Gastrocnemius medialis (tissue), 4 donors: ENCODE data around the gene POLE. TPM values are rescaled to one million over a fixed set of nuclear protein-coding genes. Genes with fewer than 3 reads are reported as not detected.

Experiments
- ATAC-seq, 2 donors: fragments of 150-250 bp; one replicate each; pipeline ENCODE4 v1.9.1; 2016
- DNase-seq, 2 donors: peaks; one replicate each; pipeline ENCODE4 v3.0.0-alpha.2; 2019
- H3K27ac ChIP-seq, 4 donors: fragments of 200-600 bp; sonication (generic); 1 replicate in 1 of 4; 2 replicates in 3 of 4; pipeline ENCODE4 v1.5.1; 2016 to 2018; ENCODE audit warnings: mild to moderate bottlenecking in 2 of 4, moderate library complexity in 1 of 4
- H3K27me3 ChIP-seq, 3 donors: fragments of 200-600 bp; sonication (generic) in 2 of 3; 1 replicate in 1 of 3; 2 replicates in 2 of 3; pipeline versions ENCODE4 v1.5.1 to v1.6.0; 2016 to 2019; ENCODE audit warnings: mild to moderate bottlenecking in 1 of 3, moderate library complexity in 1 of 3
- H3K36me3 ChIP-seq, 2 donors: fragments of 200-600 bp; sonication (generic) in 1 of 2; one replicate each; pipeline ENCODE4 v1.5.1; 2017 to 2018
- H3K4me1 ChIP-seq, 2 donors: fragments of 200-600 bp; sonication (generic) in 1 of 2; one replicate each; pipeline ENCODE4 v1.5.1; 2016 to 2017; ENCODE audit warnings: mild to moderate bottlenecking in 2 of 2
- H3K4me3 ChIP-seq, 4 donors: fragments of 200-600 bp; sonication (generic) in 3 of 4; 1 replicate in 1 of 4; 2 replicates in 3 of 4; pipeline ENCODE4 v1.5.1; 2016 to 2019; ENCODE audit warnings: mild to moderate bottlenecking in 2 of 4
- H3K9me3 ChIP-seq, 3 donors: fragments of 200-600 bp; sonication (generic) in 2 of 3; 1 replicate in 1 of 3; 2 replicates in 2 of 3; pipeline ENCODE4 v1.5.1; 2016 to 2019
- CTCF ChIP-seq, 5 experiments: fragments of 450-650 bp in 3 of 5; fragments of 200-600 bp in 2 of 5; sonication (generic) in 2 of 5; IDR thresholded peaks in 4 of 5; conservative IDR thresholded peaks in 1 of 5; 1 replicate in 4 of 5; 2 replicates in 1 of 5; pipeline ENCODE4 v1.5.1; 2016 to 2019; ENCODE audit warnings: antibody characterized with exemption in 5 of 5, mild to moderate bottlenecking in 3 of 5, moderate library complexity in 3 of 5
- POLR2A ChIP-seq, 2 donors: fragments of 450-650 bp; IDR thresholded peaks; one replicate each; pipeline ENCODE4 v1.6.1; 2017; ENCODE audit warnings: antibody characterized with exemption in 2 of 2, mild to moderate bottlenecking in 2 of 2, moderate library complexity in 2 of 2
- in situ Hi-C, 4 donors: fragments of 200-750 bp; cut with MboI; loops; one replicate each; pipeline versions ENCODE4 v1.15.0 to v1.8.0; 2017; ENCODE audit warnings: low sequenced_read_pairs in 4 of 4
- intact Hi-C: fragments of 100-400 bp; cut with DNase I; formaldehyde crosslinking; loops from one replicate; pipeline ENCODE4 v1.15.1; 2023; ENCODE audit warnings: low total_unique reads
- total RNA-seq, 4 donors: library from RNA; depleted of rRNA; stranded (reverse); fragments of >200 nt; gene quantifications; one replicate each; pipeline versions ENCODE4 v1.1.0 to v1.2.3, GENCODE V29; 2016

Gene POLE
- total RNA-seq, 4 donors from 2014 or later, result 7.1 to 18.7 (median 11.1) TPM

GRCh38 chr12:132637811-132638210 is 49.3 kb downstream of the POLE start:
- in situ Hi-C loops, result no loop called here
- ATAC-seq, result no peak
- TF ChIP-seq POLR2A (IDR thresholded peaks at IDR 0.05) (no peak), CTCF (IDR thresholded peaks at IDR 0.05 in 4 of 5, conservative IDR thresholded peaks at IDR 0.05 in 1 of 5) (no peak)
- Histone ChIP-seq H3K36me3 (peaks cover 0 to 64% of the 10 kb centered on the region in 2 donors), H3K4me3 (no peak overlapping the region), H3K27me3 (no peaks in the 10 kb centered on the region), H3K27ac (no peak overlapping the region), H3K4me1 (no peaks in the 10 kb centered on the region), H3K9me3 (no peaks in the 10 kb centered on the region)
- intact Hi-C loops, result no loop called here
- DNase-seq, result no peak

DNA sequence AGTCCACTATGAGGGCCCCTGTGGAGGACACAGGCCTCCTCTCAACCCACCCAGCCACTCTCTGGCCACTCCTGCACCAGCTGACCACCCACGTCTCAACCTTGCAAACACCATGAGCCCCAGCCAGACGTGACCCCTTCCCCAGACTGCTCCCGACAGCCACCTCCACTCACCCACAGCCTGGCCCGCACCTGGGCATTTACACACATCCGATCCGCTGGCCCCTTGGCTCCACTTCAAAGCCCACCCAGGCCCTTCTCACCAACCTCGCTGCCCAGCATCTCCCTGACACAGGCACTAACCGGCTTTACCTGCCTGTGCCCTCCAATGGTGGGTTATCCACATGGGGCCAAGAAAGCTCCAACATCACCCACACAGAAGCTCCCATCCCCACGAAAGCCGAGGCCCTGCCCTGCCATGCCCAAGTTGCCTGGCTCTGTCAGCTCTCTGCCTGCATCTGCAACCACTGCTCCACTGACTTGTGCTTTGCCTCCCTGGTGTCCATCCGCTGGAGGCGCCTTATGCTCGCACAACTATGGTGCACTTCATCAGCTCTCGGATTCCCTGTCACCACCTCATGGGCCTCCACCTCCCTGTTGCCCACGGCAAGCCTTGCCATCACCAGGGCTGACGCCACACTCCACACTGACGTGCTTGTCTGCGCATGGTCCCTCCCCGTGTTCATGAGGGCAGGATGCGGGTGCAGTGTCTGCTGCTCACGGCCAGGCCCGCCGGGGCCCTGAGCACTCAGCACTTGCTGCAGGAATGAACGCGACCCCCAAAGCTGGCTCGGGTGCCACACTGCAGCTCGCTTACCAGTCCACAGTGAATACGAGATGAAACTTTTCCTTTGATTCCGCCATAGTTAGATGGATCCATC is 51.8 kb downstream of the POLE start:
- TF ChIP-seq POLR2A (IDR thresholded peaks at IDR 0.05) (no peak), CTCF (IDR thresholded peaks at IDR 0.05 in 4 of 5, conservative IDR thresholded peaks at IDR 0.05 in 1 of 5) (no peak)
- ATAC-seq (no peak), DNase-seq (no peak)
- Histone ChIP-seq H3K4me1 (no peaks in the 10 kb centered on the region), H3K36me3 (peaks cover 0 to 64% of the 10 kb centered on the region in 2 donors), H3K9me3 (no peaks in the 10 kb centered on the region), H3K4me3 (no peak overlapping the region), H3K27ac (no peak overlapping the region), H3K27me3 (no peaks in the 10 kb centered on the region)
- in situ Hi-C loops, result no loop called here
- intact Hi-C loops, result no loop called here

DNA sequence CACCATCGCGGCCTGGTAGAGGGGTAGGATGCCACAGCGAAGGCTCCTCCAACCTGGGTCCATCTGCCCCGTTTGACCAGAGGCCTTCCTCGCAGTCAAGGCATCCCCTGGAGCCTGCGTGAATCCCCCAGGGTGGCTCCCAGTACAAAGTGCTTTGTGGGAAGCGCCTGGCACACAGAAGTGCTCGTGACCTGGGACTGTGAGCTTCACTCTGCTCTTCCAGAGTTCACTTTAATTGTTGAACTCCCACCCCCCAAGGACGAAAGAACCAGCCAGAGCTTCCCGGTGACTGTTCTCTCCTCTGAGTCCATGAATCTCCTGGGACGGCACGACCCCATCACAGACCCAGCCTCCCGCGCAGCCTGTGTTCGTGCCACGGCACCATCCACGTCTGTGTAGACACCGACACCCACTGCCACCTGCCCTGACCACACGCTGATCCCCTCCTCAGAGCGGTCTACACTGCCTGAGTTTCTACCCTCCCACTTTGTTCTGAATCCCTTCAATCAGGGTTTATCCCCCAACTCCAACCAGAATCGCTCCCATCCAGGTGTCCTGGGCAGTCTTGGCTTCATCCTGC is 52.6 kb downstream of the POLE start:
- Histone ChIP-seq H3K27me3 (no peaks in the 10 kb centered on the region), H3K4me3 (no peak overlapping the region), H3K27ac (no peak overlapping the region), H3K9me3 (no peaks in the 10 kb centered on the region), H3K4me1 (no peaks in the 10 kb centered on the region), H3K36me3 (peaks cover 0 to 71% of the 10 kb centered on the region in 2 donors)
- intact Hi-C loops, result no loop called here
- ATAC-seq (no peak), DNase-seq (no peak)
- in situ Hi-C loops, result no loop called here
- no peak for TF ChIP-seq CTCF (IDR thresholded peaks at IDR 0.05 in 4 of 5, conservative IDR thresholded peaks at IDR 0.05 in 1 of 5)

DNA sequence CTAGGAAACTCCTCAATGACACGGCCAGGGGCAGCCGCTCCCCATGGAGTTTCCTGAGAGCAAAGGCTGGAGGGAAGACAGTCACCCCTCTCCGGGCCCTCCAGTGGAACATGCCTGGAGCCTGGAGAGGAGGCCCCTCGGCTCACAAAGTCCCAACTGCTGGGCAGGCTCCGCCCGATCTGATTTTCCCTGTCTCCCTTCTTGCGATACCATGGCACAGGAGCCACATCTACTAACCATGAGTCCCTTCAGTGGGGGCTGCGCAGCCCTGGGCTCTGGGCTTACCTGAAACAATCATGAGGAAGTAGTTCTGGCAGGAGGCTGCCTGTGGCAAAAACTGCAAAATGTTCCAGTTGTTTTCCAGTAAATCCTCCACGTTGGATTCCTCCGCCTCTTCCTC is 53.2 kb downstream of the POLE start:
- ATAC-seq (no peak), DNase-seq (no peak)
- Histone ChIP-seq H3K4me1 (no peaks in the 10 kb centered on the region), H3K27ac (no peak overlapping the region), H3K9me3 (no peaks in the 10 kb centered on the region), H3K4me3 (no peak overlapping the region), H3K36me3 (peaks cover 0 to 67% of the 10 kb centered on the region in 2 donors), H3K27me3 (no peaks in the 10 kb centered on the region)
- intact Hi-C loops, result no loop called here
- in situ Hi-C loops, result no loop called here
- TF ChIP-seq CTCF (IDR thresholded peaks at IDR 0.05 in 4 of 5, conservative IDR thresholded peaks at IDR 0.05 in 1 of 5) (no peak), POLR2A (IDR thresholded peaks at IDR 0.05) (no peak)
